ENCODE results near the gene FGGY. TPM values are rescaled to one million over a fixed set of nuclear protein-coding genes. Genes with fewer than 3 reads are reported as not detected.

The FGGY gene
- total RNA-seq, 1 experiment from 2014 or later = 17.8 TPM

- H3K27ac ChIP-seq = no peak overlapping the region
- H3K4me1 ChIP-seq (replicated peaks; ENCODE audit: insufficient read depth) = no peaks in the 10 kb centered on the region
- intact Hi-C loops (cut with micrococcal nuclease; ENCODE audit: unreplicated experiment) = no loop called here
- ChIA-PET POLR2A (ENCODE audit: unreplicated experiment) (no interaction called here), CTCF (no interaction called here)
- no peak for TF ChIP-seq EZH2 (IDR thresholded peaks at IDR 0.05; ENCODE audit: low read depth)
- TF ChIP-seq CTCF (conservative IDR thresholded peaks at IDR 0.05) = no peak
- H3K4me3 ChIP-seq = no peak overlapping the region
- no peaks in the 10 kb centered on the region for H3K9me2 ChIP-seq (ENCODE audit: insufficient read depth)
- no peaks in the 10 kb centered on the region for H3K9me3 ChIP-seq (ENCODE audit: insufficient read depth, low read depth)
- no peaks in the 10 kb centered on the region for H3F3A ChIP-seq (ENCODE audit: insufficient read depth, low read depth)
- no peaks in the 10 kb centered on the region for H3K36me3 ChIP-seq (ENCODE audit: low read depth)
- no peak overlapping the region for H2AFZ ChIP-seq
- no TSS peak for BruUV-seq (replicated peaks)
- no peaks in the 10 kb centered on the region for H3K79me2 ChIP-seq (ENCODE audit: low read depth)
- no peaks in the 10 kb centered on the region for H4K20me1 ChIP-seq (ENCODE audit: insufficient read depth)
- H3K4me2 ChIP-seq = no peak overlapping the region
- DNase-seq = no peak
- H3K27me3 ChIP-seq (ENCODE audit: insufficient read depth, low read depth) = no peaks in the 10 kb centered on the region
Observed at GRCh38 chr1:59692591-59692990, 395.7 kb downstream of the FGGY start.

GRCh38 chr1:59693406-59693805 is 396.5 kb downstream of the FGGY start:
- no TSS peak for BruUV-seq (replicated peaks)
- H3K9me3 ChIP-seq (ENCODE audit: insufficient read depth, low read depth) = no peaks in the 10 kb centered on the region
- H3K9me2 ChIP-seq (ENCODE audit: insufficient read depth) = no peaks in the 10 kb centered on the region
- H4K20me1 ChIP-seq (ENCODE audit: insufficient read depth) = no peaks in the 10 kb centered on the region
- H3K79me2 ChIP-seq (ENCODE audit: low read depth) = no peaks in the 10 kb centered on the region
- TF ChIP-seq CTCF (conservative IDR thresholded peaks at IDR 0.05) (no peak), EZH2 (IDR thresholded peaks at IDR 0.05; ENCODE audit: low read depth) (no peak)
- no peaks in the 10 kb centered on the region for H3F3A ChIP-seq (ENCODE audit: insufficient read depth, low read depth)
- intact Hi-C loops (cut with micrococcal nuclease; ENCODE audit: unreplicated experiment) = no loop called here
- no peak overlapping the region for H2AFZ ChIP-seq
- no peak for DNase-seq
- no peaks in the 10 kb centered on the region for H3K36me3 ChIP-seq (ENCODE audit: low read depth)
- H3K4me3 ChIP-seq = no peak overlapping the region
- no peaks in the 10 kb centered on the region for H3K4me1 ChIP-seq (replicated peaks; ENCODE audit: insufficient read depth)
- H3K4me2 ChIP-seq = no peak overlapping the region
- ChIA-PET POLR2A (ENCODE audit: unreplicated experiment) (no interaction called here), CTCF (no interaction called here)
- no peaks in the 10 kb centered on the region for H3K27me3 ChIP-seq (ENCODE audit: insufficient read depth, low read depth)
- no peak overlapping the region for H3K27ac ChIP-seq

- POLR2A ChIA-PET (ENCODE audit: unreplicated experiment) = no interaction called here
- no peaks in the 10 kb centered on the region; the same call in 1 of the 2 replicates for H3K4me1 ChIP-seq (replicated peaks; ENCODE audit: insufficient read depth)
- CTCF ChIA-PET = no interaction called here
Observed at GRCh38 chr1:59695252-59695651, 398.4 kb downstream of the FGGY start.

More at GRCh38 chr1:59695252-59695651, 398.4 kb downstream of the FGGY start:
- no peak overlapping the region for H3K4me3 ChIP-seq
- no peaks in the 10 kb centered on the region for H3K79me2 ChIP-seq (ENCODE audit: low read depth)
- H3K36me3 ChIP-seq (ENCODE audit: low read depth) = no peaks in the 10 kb centered on the region
- TF ChIP-seq CTCF (conservative IDR thresholded peaks at IDR 0.05) = no peak
- no peak for TF ChIP-seq EZH2 (IDR thresholded peaks at IDR 0.05; ENCODE audit: low read depth)
- H3K27me3 ChIP-seq (ENCODE audit: insufficient read depth, low read depth) = no peaks in the 10 kb centered on the region
- H4K20me1 ChIP-seq (ENCODE audit: insufficient read depth) = no peaks in the 10 kb centered on the region
- H3K4me2 ChIP-seq = no peak overlapping the region
- no peak overlapping the region for H2AFZ ChIP-seq
- H3F3A ChIP-seq (ENCODE audit: insufficient read depth, low read depth) = no peaks in the 10 kb centered on the region
- no TSS peak for BruUV-seq (replicated peaks)
- intact Hi-C loops (cut with micrococcal nuclease; ENCODE audit: unreplicated experiment) = loop anchor here (5.0 kb wide), 2 partner anchors 318 to 793 kb away; no protein-coding TSS in a partner anchor
- DNase-seq = no peak
- no peaks in the 10 kb centered on the region for H3K9me3 ChIP-seq (ENCODE audit: insufficient read depth, low read depth)
- H3K9me2 ChIP-seq (ENCODE audit: insufficient read depth) = no peaks in the 10 kb centered on the region
- no peak overlapping the region for H3K27ac ChIP-seq
